SK-N-SH treated with all-trans-retinoic acid at 6 μM for 48 hours (cell line): ENCODE measurements around the gene FNBP1L.

ENCODE experiments used
- ATAC-seq: fragments of 200-7000 bp; cut with Tn5 transposase; 3 replicates; pipeline ENCODE4 v1.9.1; 2020; ENCODE audit warnings: mild to moderate bottlenecking, moderate library complexity
- ARNTL ChIP-seq: fragments of 450-650 bp; formaldehyde crosslinking; IDR thresholded peaks from 2 replicates; pipeline ENCODE4 v1.5.0; 2020; ENCODE audit warnings: low read depth, mild to moderate bottlenecking, moderate library complexity, borderline replicate concordance
- BACH2 ChIP-seq: fragments of 250-450 bp; sonication (Bioruptor Pico); IDR thresholded peaks from 2 replicates; pipeline ENCODE4 v1.9.0; 2021; ENCODE audit warnings: mild to moderate bottlenecking, borderline replicate concordance
- CSDC2 ChIP-seq: fragments of 250-450 bp; sonication (Bioruptor Pico); IDR thresholded peaks from 2 replicates; pipeline ENCODE4 v1.5.0; 2020; ENCODE audit warnings: mild to moderate bottlenecking, moderate library complexity
- OSR1 ChIP-seq: fragments of 250-450 bp; sonication (Bioruptor Pico); IDR thresholded peaks from 2 replicates; pipeline ENCODE4 v1.8.0; 2022; ENCODE audit warnings: moderate library complexity, mild to moderate bottlenecking, inconsistent platforms
- POU6F1 ChIP-seq: fragments of 250-450 bp; sonication (Bioruptor Pico); IDR thresholded peaks from 2 replicates; pipeline ENCODE4 v1.8.0; 2021; ENCODE audit warnings: low read depth, mild to moderate bottlenecking, moderate library complexity, borderline replicate concordance
- PPARA ChIP-seq: fragments of 250-450 bp; sonication (Bioruptor Pico); IDR thresholded peaks from 2 replicates; pipeline ENCODE4 v1.5.0; 2020; ENCODE audit warnings: mild to moderate bottlenecking, borderline replicate concordance
- RARB ChIP-seq: fragments of 250-450 bp; sonication (Bioruptor Pico); IDR thresholded peaks from 2 replicates; pipeline ENCODE4 v1.8.0; 2021; ENCODE audit warnings: mild to moderate bottlenecking, moderate library complexity
- SNAI2 ChIP-seq: fragments of 250-450 bp; sonication (Bioruptor Pico); IDR thresholded peaks from 2 replicates; pipeline ENCODE4 v1.5.0; 2020; ENCODE audit warnings: mild to moderate bottlenecking, moderate library complexity
- TCF4 ChIP-seq: fragments of 250-450 bp; sonication (Bioruptor Pico); IDR thresholded peaks from 2 replicates; pipeline ENCODE4 v1.8.0; 2021; ENCODE audit warnings: mild to moderate bottlenecking, moderate library complexity, borderline replicate concordance
- TOX ChIP-seq: fragments of 250-450 bp; sonication (Bioruptor Pico); IDR thresholded peaks from 2 replicates; pipeline ENCODE4 v1.8.0; 2021; ENCODE audit warnings: mild to moderate bottlenecking, moderate library complexity, borderline replicate concordance
- TSHZ2 ChIP-seq: fragments of 250-450 bp; sonication (Bioruptor Pico); IDR thresholded peaks from 2 replicates; pipeline ENCODE4 v1.5.0; 2020; ENCODE audit warnings: mild to moderate bottlenecking, moderate library complexity
- ZC3H10 ChIP-seq: fragments of 250-450 bp; sonication (Bioruptor Pico); IDR thresholded peaks from 2 replicates; pipeline ENCODE4 v1.5.1; 2021; ENCODE audit warnings: mild to moderate bottlenecking, moderate library complexity
- ZFP30 ChIP-seq: fragments of 450-650 bp; formaldehyde crosslinking; IDR thresholded peaks from 2 replicates; pipeline ENCODE4 v1.5.0; 2022; ENCODE audit warnings: mild to moderate bottlenecking, moderate library complexity
- ZNF565 ChIP-seq: fragments of 450-650 bp; formaldehyde crosslinking; conservative IDR thresholded peaks from 2 replicates; pipeline ENCODE4 v1.5.0; 2020; ENCODE audit warnings: low read depth, mild to moderate bottlenecking, moderate library complexity
- TF ChIP-seq, protein P1 (sequence below): fragments of 250-450 bp; sonication (Bioruptor Pico); IDR thresholded peaks from 2 replicates; pipeline ENCODE4 v1.8.0; 2020; ENCODE audit warnings: mild to moderate bottlenecking, moderate library complexity, borderline replicate concordance
- TF ChIP-seq, protein P2 (sequence below): fragments of 250-450 bp; sonication (Bioruptor Pico); IDR thresholded peaks from 2 replicates; pipeline ENCODE4 v1.5.1; 2021; ENCODE audit warnings: mild to moderate bottlenecking, moderate library complexity
- TF ChIP-seq, protein P3 (sequence below): fragments of 250-450 bp; sonication (Bioruptor Pico); IDR thresholded peaks from 2 replicates; pipeline ENCODE4 v1.5.1; 2020; ENCODE audit warnings: low read depth, mild to moderate bottlenecking, moderate library complexity

FNBP1L gene

DNA sequence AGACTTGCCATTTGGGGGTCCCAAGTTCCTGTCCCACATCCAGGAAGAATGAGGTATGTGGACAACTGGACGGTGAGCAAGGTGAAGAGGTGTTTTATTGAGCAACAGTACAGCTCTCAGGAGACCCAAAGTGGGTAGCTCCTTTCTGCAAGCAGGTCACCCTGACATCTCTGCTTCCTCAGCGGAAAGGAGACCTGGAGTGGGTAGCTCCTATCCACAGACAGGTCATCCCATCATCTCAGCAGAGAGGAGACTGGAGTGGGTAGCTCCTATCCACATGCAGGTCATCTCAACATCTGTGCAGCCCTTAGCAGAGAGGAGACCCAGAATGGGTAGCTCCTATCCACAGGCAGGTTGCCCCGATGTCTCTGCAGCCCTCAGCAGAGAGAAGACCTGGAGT is 13.8 kb upstream of the FNBP1L start (continued):
- TF ChIP-seq, protein P1, sequence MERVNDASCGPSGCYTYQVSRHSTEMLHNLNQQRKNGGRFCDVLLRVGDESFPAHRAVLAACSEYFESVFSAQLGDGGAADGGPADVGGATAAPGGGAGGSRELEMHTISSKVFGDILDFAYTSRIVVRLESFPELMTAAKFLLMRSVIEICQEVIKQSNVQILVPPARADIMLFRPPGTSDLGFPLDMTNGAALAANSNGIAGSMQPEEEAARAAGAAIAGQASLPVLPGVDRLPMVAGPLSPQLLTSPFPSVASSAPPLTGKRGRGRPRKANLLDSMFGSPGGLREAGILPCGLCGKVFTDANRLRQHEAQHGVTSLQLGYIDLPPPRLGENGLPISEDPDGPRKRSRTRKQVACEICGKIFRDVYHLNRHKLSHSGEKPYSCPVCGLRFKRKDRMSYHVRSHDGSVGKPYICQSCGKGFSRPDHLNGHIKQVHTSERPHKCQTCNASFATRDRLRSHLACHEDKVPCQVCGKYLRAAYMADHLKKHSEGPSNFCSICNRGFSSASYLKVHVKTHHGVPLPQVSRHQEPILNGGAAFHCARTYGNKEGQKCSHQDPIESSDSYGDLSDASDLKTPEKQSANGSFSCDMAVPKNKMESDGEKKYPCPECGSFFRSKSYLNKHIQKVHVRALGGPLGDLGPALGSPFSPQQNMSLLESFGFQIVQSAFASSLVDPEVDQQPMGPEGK (CRISPR knock-in tag) = no peak

DNA sequence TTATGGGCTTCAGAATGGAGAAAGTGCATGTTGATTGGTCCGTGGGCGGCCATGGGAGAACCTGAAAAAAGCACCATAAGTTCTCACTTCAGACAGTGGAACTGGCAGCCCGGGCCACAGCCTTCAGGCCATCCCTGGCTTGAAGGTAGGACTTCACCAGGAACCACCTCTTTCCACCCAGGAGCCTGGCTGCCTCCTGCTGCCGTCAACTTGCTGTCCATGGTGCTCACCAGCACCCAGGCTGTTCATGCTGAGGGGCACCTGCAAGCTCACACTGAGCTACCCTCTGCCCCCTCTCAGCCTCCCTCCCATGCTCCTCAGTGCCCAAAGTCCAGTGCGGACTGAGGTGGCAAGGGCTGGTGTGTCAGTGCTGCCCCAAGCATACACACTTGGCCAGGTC is 12.9 kb upstream of the FNBP1L start:
- TF ChIP-seq SNAI2 (CRISPR knock-in tag) (no peak), RARB (CRISPR knock-in tag) (no peak)
- no peak for ATAC-seq

GRCh38 chr1:93435443-93435842 is 12.5 kb upstream of the FNBP1L start:
- no peak for ATAC-seq
- TF ChIP-seq, protein P1 (CRISPR knock-in tag) = no peak
- TF ChIP-seq TCF4 = no peak
- TF ChIP-seq, all 23 proteins: peak for 0

DNA sequence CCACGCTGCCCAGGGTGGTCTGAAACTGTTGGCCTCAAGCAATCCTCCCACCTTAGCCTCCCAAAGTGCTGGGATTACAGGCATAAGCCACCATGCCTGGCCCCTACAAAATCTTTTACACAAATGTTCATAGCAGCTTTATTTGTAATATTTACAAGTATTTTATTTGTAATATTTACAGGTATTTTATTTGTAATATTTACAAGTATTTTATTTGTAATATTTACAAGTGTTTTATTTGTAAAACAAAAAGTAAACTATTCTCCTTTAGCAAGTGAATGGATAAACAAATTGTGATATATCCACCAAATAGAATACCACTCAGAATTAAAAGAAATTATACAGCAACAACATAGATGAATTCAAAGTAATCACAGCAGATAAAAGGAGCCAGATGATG is 11.4 kb upstream of the FNBP1L start:
- TF ChIP-seq ARNTL (CRISPR knock-in tag) (no peak), SNAI2 (CRISPR knock-in tag) (no peak), PPARA (no peak), TCF4 (no peak), ZC3H10 (CRISPR knock-in tag) (no peak), OSR1 (CRISPR knock-in tag) (no peak)

GRCh38 chr1:93437976-93438605 is 9.8 kb upstream of the FNBP1L start:
- TF ChIP-seq, protein P2, sequence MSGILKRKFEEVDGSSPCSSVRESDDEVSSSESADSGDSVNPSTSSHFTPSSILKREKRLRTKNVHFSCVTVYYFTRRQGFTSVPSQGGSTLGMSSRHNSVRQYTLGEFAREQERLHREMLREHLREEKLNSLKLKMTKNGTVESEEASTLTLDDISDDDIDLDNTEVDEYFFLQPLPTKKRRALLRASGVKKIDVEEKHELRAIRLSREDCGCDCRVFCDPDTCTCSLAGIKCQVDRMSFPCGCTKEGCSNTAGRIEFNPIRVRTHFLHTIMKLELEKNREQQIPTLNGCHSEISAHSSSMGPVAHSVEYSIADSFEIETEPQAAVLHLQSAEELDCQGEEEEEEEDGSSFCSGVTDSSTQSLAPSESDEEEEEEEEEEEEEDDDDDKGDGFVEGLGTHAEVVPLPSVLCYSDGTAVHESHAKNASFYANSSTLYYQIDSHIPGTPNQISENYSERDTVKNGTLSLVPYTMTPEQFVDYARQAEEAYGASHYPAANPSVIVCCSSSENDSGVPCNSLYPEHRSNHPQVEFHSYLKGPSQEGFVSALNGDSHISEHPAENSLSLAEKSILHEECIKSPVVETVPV = no peak
- TF ChIP-seq ZFP30 (CRISPR knock-in tag) (no peak), BACH2 (no peak), TSHZ2 (CRISPR knock-in tag) (no peak), POU6F1 (CRISPR knock-in tag) (no peak), ZC3H10 (CRISPR knock-in tag) (no peak), RARB (CRISPR knock-in tag) (no peak), OSR1 (CRISPR knock-in tag) (no peak), ZNF565 (CRISPR knock-in tag) (no peak), TOX (CRISPR knock-in tag) (no peak), CSDC2 (CRISPR knock-in tag) (no peak), TCF4 (no peak)
- TF ChIP-seq, protein P1 (CRISPR knock-in tag) = no peak
- TF ChIP-seq, protein P3, sequence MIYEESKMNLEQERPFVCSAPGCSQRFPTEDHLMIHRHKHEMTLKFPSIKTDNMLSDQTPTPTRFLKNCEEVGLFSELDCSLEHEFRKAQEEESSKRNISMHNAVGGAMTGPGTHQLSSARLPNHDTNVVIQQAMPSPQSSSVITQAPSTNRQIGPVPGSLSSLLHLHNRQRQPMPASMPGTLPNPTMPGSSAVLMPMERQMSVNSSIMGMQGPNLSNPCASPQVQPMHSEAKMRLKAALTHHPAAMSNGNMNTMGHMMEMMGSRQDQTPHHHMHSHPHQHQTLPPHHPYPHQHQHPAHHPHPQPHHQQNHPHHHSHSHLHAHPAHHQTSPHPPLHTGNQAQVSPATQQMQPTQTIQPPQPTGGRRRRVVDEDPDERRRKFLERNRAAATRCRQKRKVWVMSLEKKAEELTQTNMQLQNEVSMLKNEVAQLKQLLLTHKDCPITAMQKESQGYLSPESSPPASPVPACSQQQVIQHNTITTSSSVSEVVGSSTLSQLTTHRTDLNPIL (CRISPR knock-in tag) = no peak
- peak; percentile 83 for ATAC-seq

More for the DNA sequence above, 11.4 kb upstream of the FNBP1L start:
- ATAC-seq = no peak
